ENCODE data around the gene WDR20.
"Not testable (repeated sequence)": the region's sequence is repeated elsewhere in the genome, so short reads cannot be mapped to it uniquely, and the experiment has no call there.

WDR20 gene

DNA sequence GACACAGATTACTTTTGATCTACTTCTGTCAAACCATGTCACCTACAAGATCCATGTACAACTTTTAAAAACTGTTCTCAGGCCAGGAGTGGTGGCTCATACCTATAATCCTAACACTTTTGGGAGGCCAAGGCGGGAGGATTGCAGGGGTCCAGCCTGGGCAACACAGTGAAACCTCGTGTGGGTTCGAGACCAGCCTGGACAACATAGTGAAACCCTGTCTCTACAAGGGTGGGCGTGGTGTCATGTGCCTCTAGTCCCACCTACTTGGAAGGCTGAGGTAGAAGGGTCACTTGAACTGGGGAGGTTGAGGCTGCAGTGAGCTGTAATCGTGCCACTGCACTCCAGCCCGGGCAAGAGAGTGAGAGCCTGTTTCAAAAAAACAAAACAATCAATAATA lies 5.7 kb downstream of the WDR20 start:
- no peaks in the 10 kb centered on the region for H3K36me3 ChIP-seq (replicated peaks; ENCODE audit: insufficient read depth, low read length)
- no peak overlapping the region for H2AFZ ChIP-seq (ENCODE audit: low read length)
- no peaks in the 10 kb centered on the region for H3K4me1 ChIP-seq (ENCODE audit: low read length)
- DNase-seq = no peak
- no peaks in the 10 kb centered on the region for H3K9me3 ChIP-seq (replicated peaks; ENCODE audit: insufficient read depth, low read length)
- H4K20me1 ChIP-seq (ENCODE audit: insufficient read depth, low read length) = no peaks in the 10 kb centered on the region
- H3K27me3 ChIP-seq (replicated peaks; ENCODE audit: insufficient read depth, low read length) = no peaks in the 10 kb centered on the region
- no peak overlapping the region for H3K9ac ChIP-seq (ENCODE audit: low read length)
- H3K27ac ChIP-seq (ENCODE audit: low read length) = no peak overlapping the region
- H3K79me2 ChIP-seq (ENCODE audit: low read length) = peaks cover 89% of the 10 kb centered on the region
- H3F3A ChIP-seq (ENCODE audit: insufficient read depth, low read length) = no peaks in the 10 kb centered on the region
- H3K4me3 ChIP-seq (ENCODE audit: low read length) = no peak overlapping the region
- no peak overlapping the region for H3K4me2 ChIP-seq (ENCODE audit: low read depth, low read length)
- H3K9me2 ChIP-seq (replicated peaks; ENCODE audit: insufficient read depth, low read length) = no peaks in the 10 kb centered on the region
- TF ChIP-seq CTCF (IDR thresholded peaks at IDR 0.05; ENCODE audit: low read length) (no peak), EZH2phosphoT487 (IDR thresholded peaks at IDR 0.05; ENCODE audit: low read length) (no peak), EZH2 (optimal IDR thresholded peaks at IDR 0.05; ENCODE audit: low read depth, low read length) (no peak)

DNA sequence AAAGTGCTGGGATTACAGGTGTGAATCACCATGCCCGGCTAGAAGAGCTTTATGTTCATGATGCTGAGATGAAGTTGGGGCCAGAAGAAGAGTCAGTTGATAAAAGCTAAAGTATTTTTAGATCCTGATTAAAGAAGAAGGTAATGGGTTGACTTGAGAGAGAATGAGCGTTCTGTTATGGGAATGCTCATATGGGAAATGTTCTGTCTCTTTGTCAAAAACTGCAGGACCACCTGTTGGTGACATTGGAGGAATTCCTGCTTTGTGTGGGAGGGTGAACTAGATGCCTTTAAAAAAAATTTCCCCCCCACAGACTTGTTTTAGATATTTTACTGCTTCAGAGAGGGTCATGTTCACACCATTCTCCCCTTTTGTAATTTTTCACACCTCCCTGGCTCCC lies 6.7 kb downstream of the WDR20 start:
- Histone ChIP-seq H3K9me2 (replicated peaks; ENCODE audit: insufficient read depth, low read length) (no peaks in the 10 kb centered on the region), H3K79me2 (ENCODE audit: low read length) (peaks cover 86% of the 10 kb centered on the region), H3K36me3 (replicated peaks; ENCODE audit: insufficient read depth, low read length) (no peaks in the 10 kb centered on the region), H3K4me2 (ENCODE audit: low read depth, low read length) (no peak overlapping the region), H3K4me3 (ENCODE audit: low read length) (no peak overlapping the region), H4K20me1 (ENCODE audit: insufficient read depth, low read length) (no peaks in the 10 kb centered on the region), H3K27ac (ENCODE audit: low read length) (no peak overlapping the region), H2AFZ (ENCODE audit: low read length) (no peak overlapping the region), H3K9ac (ENCODE audit: low read length) (no peak overlapping the region), H3K4me1 (ENCODE audit: low read length) (no peaks in the 10 kb centered on the region), H3F3A (ENCODE audit: insufficient read depth, low read length) (no peaks in the 10 kb centered on the region), H3K27me3 (replicated peaks; ENCODE audit: insufficient read depth, low read length) (no peaks in the 10 kb centered on the region), H3K9me3 (replicated peaks; ENCODE audit: insufficient read depth, low read length) (no peaks in the 10 kb centered on the region)
- no peak for DNase-seq
- TF ChIP-seq EZH2 (optimal IDR thresholded peaks at IDR 0.05; ENCODE audit: low read depth, low read length) = no peak

- no peaks in the 10 kb centered on the region for H3K4me1 ChIP-seq (ENCODE audit: low read length)
- H3K4me2 ChIP-seq (ENCODE audit: low read depth, low read length) = no peak overlapping the region
- no peaks in the 10 kb centered on the region for H4K20me1 ChIP-seq (ENCODE audit: insufficient read depth, low read length)
- H3K9me2 ChIP-seq (replicated peaks; ENCODE audit: insufficient read depth, low read length) = no peaks in the 10 kb centered on the region
- no peaks in the 10 kb centered on the region for H3K27me3 ChIP-seq (replicated peaks; ENCODE audit: insufficient read depth, low read length)
- no peak overlapping the region for H3K9ac ChIP-seq (ENCODE audit: low read length)
- peaks cover 75% of the 10 kb centered on the region for H3K79me2 ChIP-seq (ENCODE audit: low read length)
- no peak overlapping the region for H3K4me3 ChIP-seq (ENCODE audit: low read length)
- no peak overlapping the region for H3K27ac ChIP-seq (ENCODE audit: low read length)
- no peaks in the 10 kb centered on the region for H3F3A ChIP-seq (ENCODE audit: insufficient read depth, low read length)
- no peaks in the 10 kb centered on the region for H3K36me3 ChIP-seq (replicated peaks; ENCODE audit: insufficient read depth, low read length)
- TF ChIP-seq CTCF (IDR thresholded peaks at IDR 0.05; ENCODE audit: low read length) (no peak), EZH2phosphoT487 (IDR thresholded peaks at IDR 0.05; ENCODE audit: low read length) (no peak)
- no peak for DNase-seq
- H3K9me3 ChIP-seq (replicated peaks; ENCODE audit: insufficient read depth, low read length) = no peaks in the 10 kb centered on the region
- H2AFZ ChIP-seq (ENCODE audit: low read length) = no peak overlapping the region
These were observed 10.4 kb downstream of the WDR20 start for GRCh38 chr14:102150083-102150482.

DNA sequence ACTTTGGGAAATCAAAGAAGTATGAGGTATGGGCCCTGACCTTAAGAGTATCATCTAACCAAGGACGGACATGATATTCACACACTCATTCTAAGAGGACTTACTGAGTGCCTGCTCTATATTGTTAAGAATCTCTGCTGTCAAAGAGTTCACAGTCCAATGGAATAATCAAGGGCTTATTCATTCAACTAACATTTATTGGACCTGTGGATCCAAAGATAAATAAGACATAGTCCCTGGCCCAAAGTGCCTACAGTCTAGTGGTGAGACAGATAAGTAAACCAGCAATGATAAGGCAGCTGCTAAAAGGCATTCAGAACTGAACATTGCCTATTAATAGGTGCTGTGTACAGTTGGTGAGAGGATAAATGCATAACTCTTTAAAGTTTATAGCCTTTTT lies 11.0 kb downstream of the WDR20 start:
- Histone ChIP-seq H3K4me1 (ENCODE audit: low read length) (no peaks in the 10 kb centered on the region), H3K4me3 (ENCODE audit: low read length) (no peak overlapping the region), H3K9ac (ENCODE audit: low read length) (no peak overlapping the region), H3K36me3 (replicated peaks; ENCODE audit: insufficient read depth, low read length) (no peaks in the 10 kb centered on the region), H3K9me3 (replicated peaks; ENCODE audit: insufficient read depth, low read length) (no peaks in the 10 kb centered on the region), H2AFZ (ENCODE audit: low read length) (no peak overlapping the region), H3K27ac (ENCODE audit: low read length) (no peak overlapping the region), H3F3A (ENCODE audit: insufficient read depth, low read length) (no peaks in the 10 kb centered on the region), H3K9me2 (replicated peaks; ENCODE audit: insufficient read depth, low read length) (no peaks in the 10 kb centered on the region), H3K27me3 (replicated peaks; ENCODE audit: insufficient read depth, low read length) (no peaks in the 10 kb centered on the region), H3K79me2 (ENCODE audit: low read length) (peaks cover 75% of the 10 kb centered on the region), H3K4me2 (ENCODE audit: low read depth, low read length) (no peak overlapping the region), H4K20me1 (ENCODE audit: insufficient read depth, low read length) (no peaks in the 10 kb centered on the region)
- DNase-seq = no peak
- TF ChIP-seq CTCF (IDR thresholded peaks at IDR 0.05; ENCODE audit: low read length) = no peak

DNA sequence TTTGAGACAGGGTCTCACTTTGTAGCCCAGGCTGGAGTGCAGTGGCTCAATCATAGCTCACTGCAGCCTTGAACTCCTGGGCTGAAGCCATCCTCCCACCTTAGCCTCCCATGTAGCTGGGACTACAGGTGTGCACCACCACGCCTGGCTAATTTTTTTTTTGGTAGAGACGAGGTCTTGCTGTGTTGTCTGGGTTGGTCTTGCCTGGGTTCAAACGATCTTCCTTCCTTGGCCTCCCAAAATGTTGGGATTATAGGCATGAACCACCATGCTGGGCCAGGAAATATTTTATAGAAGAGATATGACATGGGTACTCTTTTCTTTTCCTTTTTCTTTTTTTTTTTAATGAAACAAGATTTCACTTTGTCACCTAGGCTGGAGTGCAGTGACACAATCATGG lies 11.7 kb downstream of the WDR20 start:
- H3K9me2 ChIP-seq (replicated peaks; ENCODE audit: insufficient read depth, low read length); H3K4me3 ChIP-seq (ENCODE audit: low read length); H3F3A ChIP-seq (ENCODE audit: insufficient read depth, low read length); H4K20me1 ChIP-seq (ENCODE audit: insufficient read depth, low read length); H3K9me3 ChIP-seq (replicated peaks; ENCODE audit: insufficient read depth, low read length); H3K4me2 ChIP-seq (ENCODE audit: low read depth, low read length); H3K36me3 ChIP-seq (replicated peaks; ENCODE audit: insufficient read depth, low read length); H3K9ac ChIP-seq (ENCODE audit: low read length); DNase-seq; H3K27ac ChIP-seq (ENCODE audit: low read length); H3K4me1 ChIP-seq (ENCODE audit: low read length); H2AFZ ChIP-seq (ENCODE audit: low read length); H3K27me3 ChIP-seq (replicated peaks; ENCODE audit: insufficient read depth, low read length): not testable (repeated sequence)
- H3K79me2 ChIP-seq (ENCODE audit: low read length) = peaks cover 70% of the 10 kb centered on the region

Data from MM.1S (cell line).